ENCODE measurements around the gene B4GALT4.
"Not testable (repeated sequence)": the region's sequence is repeated elsewhere in the genome, so short reads cannot be mapped to it uniquely, and the experiment has no call there.

B4GALT4 gene

DNA sequence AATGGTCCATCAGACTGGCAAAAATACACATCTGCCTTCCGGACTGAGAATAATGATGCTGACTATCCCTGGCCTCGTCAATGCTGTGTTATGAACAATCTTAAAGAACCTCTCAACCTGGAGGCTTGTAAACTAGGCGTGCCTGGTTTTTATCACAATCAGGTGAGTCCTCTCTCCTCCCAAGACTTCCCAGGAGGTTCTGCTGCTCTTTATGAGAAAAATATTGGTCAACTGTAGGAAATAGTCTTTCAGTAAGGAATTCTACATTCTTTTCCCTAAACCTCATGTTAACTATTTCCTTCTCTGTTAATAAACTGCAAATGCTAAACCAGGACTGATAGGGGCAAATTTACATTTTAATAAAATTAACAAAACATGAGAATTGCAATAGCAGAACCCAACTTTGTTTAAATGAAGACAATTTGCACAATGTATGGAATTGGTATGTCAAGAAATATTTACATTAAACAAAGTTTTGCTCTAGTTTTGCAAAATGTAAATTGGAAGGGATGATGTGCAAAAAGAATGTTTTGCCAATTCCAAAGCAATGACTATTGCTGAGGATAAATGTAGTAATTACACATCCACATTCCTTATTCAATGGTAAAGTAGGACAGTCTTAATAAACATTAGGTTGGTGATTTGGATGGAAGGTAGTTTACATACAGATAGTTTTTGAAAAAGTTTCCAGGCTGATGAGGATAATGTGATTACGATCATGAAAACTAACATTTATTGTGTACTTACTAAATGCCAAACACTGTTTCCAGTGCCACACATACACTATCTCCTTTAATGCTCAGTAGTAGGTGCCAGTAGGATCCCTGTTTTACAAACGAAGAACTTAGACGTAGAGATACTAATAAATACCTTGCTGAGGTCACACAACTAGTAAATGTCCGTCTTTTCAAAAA lies 46.2 kb downstream of the B4GALT4 start:
- no peak for DNase-seq

DNA sequence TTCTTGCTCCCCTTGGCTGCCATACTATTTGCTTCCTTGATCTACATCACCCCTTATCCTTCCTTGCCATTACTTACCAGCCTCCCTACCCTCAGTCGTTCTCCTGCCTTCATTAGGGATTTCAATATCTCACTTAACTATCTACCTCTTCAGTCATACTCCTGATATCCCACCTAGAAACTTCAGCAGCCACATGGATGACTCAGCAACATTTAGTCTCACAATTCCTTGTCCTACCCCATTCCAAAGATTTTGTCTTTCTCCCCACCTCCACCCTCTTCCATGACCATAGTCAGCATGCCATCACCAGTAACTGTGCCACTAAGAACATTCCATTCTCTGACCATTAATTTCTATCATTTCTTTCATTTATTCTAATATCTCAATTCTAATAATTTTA lies 48.9 kb downstream of the B4GALT4 start:
- no peak for DNase-seq

GRCh38 chr3:119187266-119187665 lies 53.4 kb downstream of the B4GALT4 start:
- no peak for DNase-seq

DNA sequence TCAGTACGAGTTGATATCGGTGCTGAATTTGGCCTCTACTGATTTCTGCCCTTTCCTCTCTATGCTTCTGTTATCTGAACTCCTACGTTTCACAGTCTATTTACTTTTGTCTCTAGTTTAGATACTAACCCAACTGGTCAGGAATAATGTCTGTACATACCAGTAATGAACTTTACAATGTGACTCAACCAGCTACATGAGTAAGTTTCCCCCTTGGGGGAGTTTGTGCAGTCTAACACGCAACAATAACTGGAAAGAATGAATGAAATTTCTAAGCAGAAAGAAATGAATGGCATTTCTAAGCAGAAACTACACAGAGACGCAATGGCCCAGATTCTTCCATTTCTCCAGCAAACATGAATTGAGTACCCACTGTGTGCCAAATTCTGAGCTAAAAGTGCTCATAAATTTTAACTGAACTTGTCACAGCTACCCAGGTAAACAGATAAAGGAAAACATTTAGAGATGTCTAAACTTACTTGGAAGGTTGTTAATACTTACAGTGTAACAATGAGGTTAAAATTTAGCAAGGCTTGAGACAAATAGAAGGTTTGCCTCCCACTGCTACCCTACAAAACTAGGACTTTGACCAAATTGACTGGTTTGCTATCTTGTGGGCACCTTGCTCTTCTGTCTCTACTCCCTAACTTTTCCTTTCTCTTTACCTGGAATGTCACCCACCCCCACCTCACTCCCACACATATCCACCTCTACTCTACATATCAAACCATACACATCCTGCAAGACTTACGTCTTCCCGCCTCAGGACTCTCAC lies 55.7 kb downstream of the B4GALT4 start:
- no peak for DNase-seq

DNA sequence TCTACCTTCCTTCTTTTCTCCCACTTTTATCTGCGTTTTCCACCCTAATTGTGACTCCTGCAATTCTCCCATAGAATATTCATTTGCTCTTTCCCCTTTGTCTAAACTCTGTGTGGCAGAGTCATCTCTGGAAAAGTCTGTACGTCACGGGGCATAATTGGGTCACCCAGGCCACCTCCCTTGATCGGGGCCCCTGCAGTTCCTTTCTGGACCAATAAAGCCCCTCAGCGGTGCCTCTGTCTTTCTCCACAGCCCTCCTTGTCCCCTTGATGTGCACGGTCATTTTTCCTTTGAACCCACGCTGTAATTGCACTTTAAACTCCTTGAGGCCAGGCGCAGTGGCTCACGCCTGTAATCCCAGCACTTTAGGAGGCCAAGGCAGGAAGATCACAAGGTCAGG lies 56.6 kb downstream of the B4GALT4 start:
- DNase-seq: no peak

- DNase-seq: no peak
Observed at GRCh38 chr3:119181765-119182164, 58.9 kb downstream of the B4GALT4 start.

- no peak for DNase-seq
Observed at GRCh38 chr3:119177321-119177720, 63.4 kb downstream of the B4GALT4 start.

DNA sequence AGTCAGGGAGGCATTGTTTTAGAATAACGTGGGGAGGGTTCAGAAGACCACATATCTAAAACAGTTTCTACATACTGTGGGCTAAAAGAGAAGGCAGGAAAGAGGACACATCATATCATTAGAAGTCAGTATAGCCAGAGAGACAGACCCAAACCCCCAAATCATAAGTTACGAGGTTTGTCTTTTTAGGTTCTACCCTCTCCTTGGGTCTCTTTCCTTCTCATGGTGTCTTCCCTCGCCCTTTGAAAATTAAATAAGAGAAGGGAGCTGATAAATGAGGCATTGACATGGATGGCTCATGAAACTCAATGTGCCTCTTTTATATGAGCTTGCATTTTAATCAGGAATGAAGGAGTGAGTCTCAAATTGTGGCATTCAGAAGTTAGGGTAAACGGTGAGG lies 63.9 kb downstream of the B4GALT4 start:
- DNase-seq: no peak

DNA sequence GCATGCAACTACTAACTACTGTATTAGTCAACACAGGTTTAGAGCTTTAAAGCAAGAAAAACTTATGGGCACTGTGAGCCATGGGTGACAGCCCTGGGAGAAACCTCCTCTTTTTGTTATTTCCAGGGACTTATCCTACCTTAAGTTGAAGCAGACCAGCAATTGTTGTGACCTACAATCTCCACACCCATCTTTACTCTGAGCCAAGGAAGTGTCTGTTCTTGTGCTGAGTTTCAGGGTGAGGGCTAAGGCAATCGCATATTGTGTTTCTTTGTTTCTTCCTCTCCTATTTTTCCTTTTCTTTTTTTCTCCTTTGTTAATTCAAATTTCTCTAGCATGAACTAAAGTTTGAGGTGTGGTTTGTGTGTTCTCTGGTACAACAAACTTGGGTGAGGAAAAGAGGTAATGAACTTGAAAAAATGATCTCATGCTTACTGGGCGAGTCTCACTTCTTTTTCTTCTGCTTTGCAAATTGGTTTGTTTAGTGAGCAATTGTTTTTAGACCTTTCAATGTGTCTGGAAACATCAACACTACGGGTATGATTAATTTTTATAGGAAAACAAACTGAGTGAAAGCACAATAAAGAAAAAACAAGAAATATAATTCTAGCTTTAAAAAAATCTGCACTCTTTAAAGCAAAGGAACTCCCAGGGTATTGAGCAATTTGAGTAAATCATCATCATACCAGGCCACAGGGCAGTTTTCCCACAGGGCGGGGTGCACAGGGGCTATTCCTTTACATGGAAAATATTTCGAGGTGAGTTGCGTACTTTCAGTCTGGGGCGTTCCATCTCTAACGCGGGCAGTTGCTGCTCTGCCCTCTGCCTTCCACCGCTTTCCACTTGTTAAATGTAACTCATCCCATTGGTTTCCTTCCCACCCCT lies 64.6 kb downstream of the B4GALT4 start:
- no peak for DNase-seq

DNA sequence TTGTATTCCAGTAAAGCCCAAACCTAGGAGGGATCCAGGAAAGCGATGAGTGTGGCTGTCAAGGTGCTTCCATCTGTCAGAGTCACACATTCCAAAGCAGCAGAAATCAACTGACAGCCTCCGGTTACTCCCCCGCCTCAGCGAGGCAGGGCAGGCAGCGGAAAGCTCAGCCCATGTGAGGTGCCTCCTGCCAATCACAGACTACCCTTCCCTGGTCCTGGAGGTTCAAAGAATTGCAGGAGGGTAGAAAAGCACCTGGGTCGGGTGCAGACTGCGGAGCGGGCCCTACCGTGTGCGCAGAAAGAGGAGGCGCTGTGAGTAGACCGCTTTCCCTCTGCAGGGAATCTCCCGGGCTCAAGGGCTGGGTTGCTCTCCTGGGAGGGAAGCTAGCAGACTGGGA lies 67.4 kb downstream of the B4GALT4 start, which contains the start of gene UPK1B:
Gene UPK1B, plus strand, starts transcription at position 274 of the 400 bp plus-strand sequence. CDS start 13,144 bp downstream, outside the sequence.
- no peak for DNase-seq

DNA sequence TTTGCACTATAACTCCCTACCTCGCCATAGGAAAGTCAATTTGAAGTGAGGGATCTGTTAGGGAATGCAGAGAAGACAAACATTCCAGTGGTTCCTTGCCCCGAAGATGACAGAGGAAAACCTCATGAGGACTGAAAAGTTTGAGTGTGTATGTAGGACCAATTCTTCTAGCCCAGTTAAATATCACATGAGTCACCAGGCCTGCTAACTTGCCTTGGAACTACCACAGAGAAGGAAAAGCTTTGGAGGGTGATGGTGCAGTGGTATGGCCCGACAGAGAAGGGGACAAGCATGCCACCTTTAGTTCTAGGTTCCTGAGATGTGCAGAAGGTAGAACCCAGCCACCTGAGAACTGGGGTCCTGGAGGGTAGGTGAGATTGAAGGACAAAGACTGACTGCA lies 69.9 kb downstream of the B4GALT4 start:
- no peak for DNase-seq

- not testable (repeated sequence) for DNase-seq
Observed at GRCh38 chr3:119164745-119165144, 75.9 kb downstream of the B4GALT4 start.

Data from NCI-H187 treated with DMSO at 0.1 percent for 48 hours (cell line).